Urothelium cell line (cell line): ENCODE data around the gene SKP1.

Experiments
- DNase-seq: peaks from one replicate; pipeline ENCODE4 v3.0.0; 2011; ENCODE audit warnings: low spot score, mixed read lengths
- FAIRE-seq: peaks from 2 replicates; lab custom pipeline; 2011; peaks lifted over from hg19 to GRCh38; lab: Jason Lieb, UNC

Gene SKP1

GRCh38 chr5:134143944-134144941, 32.5 kb downstream of the SKP1 start:
- DNase-seq (no peak), FAIRE-seq (no peak)

DNA sequence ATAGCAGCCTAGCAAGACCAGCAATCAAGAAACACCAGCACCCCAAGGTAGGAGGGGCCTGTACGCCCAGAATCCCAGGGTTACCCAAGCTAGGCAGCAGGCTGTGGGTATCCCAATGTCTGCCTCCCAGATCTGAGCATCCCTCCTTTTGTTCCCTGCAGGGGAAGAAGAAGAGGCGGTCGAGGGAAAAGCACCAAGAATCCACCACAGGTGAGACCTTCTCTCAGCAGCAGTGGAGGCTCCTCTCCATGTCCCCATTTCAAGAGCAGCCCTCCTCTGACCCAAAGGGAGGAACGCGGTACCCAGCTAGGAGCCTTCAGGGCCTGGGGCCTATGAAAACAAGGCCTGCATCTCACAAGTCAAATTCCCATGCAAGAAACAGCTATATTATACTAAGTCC, 33.3 kb downstream of the SKP1 start:
- DNase-seq (no peak), FAIRE-seq (no peak)

DNA sequence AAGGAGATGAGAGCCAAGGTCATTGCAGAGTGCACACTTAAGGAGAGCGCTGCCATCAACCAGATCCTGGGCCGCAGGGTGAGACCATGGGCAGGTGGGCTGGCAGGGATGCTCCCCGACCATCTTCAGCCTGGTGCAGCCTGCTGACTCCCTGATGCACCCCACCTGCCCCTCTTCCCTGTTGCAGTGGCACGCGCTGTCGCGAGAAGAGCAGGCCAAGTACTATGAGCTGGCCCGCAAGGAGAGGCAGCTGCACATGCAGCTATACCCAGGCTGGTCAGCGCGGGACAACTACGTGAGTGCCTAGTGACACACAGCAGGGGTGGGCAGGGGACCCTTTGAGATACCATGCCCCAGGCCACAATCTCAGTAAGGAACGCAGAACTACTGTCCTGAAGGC, 33.9 kb downstream of the SKP1 start:
- FAIRE-seq (no peak), DNase-seq (no peak)

GRCh38 chr5:134142052-134142451, 34.7 kb downstream of the SKP1 start:
- no peak for FAIRE-seq

GRCh38 chr5:134141331-134142050, 35.3 kb downstream of the SKP1 start:
- FAIRE-seq: no peak
- DNase-seq: no peak

More at GRCh38 chr5:134142052-134142451, 34.7 kb downstream of the SKP1 start:
- DNase-seq: no peak

GRCh38 chr5:134140530-134141201, 36.1 kb downstream of the SKP1 start:
- no peak for FAIRE-seq
- peak; percentile 71 for DNase-seq

DNA sequence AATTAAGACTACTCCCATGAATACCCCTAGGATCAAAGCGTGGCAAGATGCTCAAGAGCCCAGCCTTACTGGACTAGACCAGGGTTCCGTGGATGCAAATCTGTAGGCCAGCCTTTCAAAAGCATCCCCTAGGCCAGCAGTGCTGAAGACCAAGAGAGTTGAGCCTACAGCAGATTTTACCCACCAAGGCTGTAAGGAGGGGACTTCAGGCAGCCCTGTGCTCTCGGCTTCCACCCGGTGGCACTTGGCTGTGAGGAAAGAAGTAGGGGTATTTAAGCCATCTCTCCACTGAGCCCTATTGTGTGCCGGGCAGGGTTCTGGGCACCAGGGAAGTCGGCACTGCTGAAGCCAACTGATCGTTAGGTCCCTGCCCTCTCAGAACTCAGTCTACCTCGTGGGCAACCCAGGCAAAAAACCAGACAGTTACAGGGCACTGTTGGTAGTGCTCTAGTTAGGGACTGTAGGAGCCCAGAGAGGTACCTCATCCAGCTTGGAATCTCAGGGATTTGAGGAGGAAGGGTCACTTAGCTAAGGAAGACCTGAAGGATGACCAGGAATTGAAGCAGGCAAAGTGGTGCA, 36.8 kb downstream of the SKP1 start:
- DNase-seq: no peak
- FAIRE-seq: no peak

- FAIRE-seq (no peak), DNase-seq (no peak)
Measured at GRCh38 chr5:134139377-134139851, 37.3 kb downstream of the SKP1 start.

GRCh38 chr5:134138416-134139376, 38.1 kb downstream of the SKP1 start:
- FAIRE-seq: no peak
- no peak for DNase-seq

DNA sequence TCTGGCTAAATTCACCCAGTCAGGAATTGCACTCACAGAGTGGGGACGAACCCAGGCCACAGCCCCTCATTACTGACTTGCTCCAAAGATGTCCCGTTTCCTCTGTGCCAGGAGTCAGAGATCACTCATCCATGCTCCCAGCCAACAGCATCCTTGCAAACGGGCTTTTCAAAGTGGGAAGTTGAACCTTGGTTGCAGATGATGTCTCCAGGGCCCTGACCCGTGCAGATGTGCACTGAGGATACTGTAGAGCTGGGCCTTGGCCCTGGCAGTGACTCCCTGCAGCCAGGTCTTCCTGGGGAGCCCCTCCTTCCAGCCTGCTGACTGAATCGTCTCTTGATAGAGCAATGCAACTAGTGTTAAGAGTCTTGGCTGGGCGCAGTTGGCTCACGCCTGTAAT, 40.0 kb downstream of the SKP1 start:
- no peak for FAIRE-seq
- DNase-seq: no peak

- FAIRE-seq (no peak), DNase-seq (no peak)
Measured at GRCh38 chr5:134136221-134136631, 40.5 kb downstream of the SKP1 start.

DNA sequence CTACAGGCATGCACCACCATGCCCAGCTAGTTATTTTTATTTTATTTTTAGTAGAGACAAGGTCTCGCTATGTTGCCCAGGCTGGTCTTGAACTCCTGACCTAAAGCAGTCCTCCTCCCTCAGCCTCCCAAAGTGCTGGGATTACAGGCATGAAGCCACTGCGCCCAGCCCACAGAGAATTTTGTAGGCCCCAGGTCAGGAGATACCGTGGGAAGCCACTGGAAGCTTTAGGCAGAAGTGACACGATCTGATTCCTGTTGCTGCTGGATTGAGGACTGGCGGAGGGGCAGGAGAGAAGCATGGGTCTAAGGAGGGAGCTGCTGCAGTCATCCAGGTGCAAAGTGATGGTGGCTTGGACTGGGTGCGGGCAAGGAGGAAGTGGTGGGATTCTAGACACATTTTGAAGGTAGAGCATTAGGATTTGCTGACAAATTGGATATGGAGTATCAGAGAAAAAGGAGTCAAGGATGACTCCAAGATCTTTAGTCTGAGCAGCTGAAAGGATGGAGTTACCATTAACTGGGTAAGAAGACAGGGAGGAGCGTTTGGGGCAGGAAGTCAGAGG, 41.6 kb downstream of the SKP1 start:
- FAIRE-seq (no peak), DNase-seq (no peak)

DNA sequence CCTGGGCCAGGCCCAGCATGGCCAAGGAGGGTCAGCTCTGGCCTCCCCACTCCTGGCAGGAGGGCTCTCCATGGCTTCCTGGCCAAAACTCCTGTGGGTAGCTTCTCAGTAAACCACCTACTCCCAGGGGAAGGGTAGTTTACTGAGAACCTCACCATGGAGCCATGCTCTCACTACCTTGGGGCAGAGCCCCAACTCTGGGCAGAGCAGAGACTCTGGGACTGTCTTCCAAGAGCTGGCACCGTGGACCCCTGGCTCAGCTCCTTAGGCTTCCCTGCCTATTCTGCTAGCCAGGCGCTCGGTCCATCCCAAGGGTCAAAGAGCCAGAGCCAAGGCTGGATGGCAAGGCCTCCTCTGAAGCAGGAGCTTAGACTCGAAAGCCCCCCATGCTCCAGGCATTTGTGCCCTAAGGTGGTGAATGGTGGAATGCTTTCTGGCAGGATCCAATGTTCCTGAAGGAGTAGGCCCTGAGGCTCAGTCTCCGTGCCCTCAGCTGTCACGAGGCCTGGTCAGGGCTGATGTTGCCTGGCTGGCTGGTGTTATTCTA, 42.7 kb downstream of the SKP1 start:
- DNase-seq: no peak
- no peak for FAIRE-seq

- FAIRE-seq (no peak), DNase-seq (no peak)
Measured at GRCh38 chr5:134133188-134133994, 43.4 kb downstream of the SKP1 start.

- DNase-seq (no peak), FAIRE-seq (no peak)
Measured at GRCh38 chr5:134132372-134133187, 44.2 kb downstream of the SKP1 start.

DNA sequence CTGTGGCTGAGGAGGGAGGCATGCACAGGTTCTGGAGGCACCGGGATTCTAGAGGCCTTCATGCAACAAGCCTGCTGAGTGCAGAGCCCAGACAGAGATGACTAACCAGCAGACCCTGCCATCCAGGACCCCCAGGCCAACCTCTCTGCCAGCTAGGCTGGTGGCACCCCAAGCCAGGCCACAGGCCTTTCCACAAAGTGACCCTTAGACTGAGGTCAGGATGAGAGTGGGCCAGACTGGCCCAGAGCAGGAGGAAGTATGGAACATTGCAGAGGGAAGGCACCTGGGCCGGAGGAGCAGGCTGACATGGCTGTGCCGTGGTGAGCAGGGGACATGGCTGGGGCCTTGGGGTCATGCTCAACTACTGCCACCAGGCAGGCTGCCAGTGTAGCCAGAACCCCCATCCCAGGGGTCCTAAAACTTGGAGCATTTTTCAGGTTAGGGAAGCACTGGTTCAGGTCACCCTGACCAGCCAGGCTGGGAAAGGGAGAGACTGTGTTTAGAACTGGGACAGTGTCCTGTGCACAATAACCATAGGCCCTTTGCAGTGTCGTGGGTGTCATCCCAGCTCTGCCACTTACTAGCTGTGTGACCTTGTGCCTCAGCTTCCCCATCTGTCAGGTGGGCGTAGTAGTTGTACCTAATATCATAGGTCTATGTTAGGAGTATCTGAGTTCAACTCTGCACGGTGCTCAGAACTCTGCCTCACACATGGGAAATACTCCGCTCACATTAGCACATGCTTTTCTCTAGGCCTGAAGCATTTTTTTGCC, 45.0 kb downstream of the SKP1 start:
- no peak for DNase-seq
- FAIRE-seq: no peak

GRCh38 chr5:134131165-134131564, 45.6 kb downstream of the SKP1 start:
- no peak for DNase-seq
- FAIRE-seq: no peak
